HS-27A (cell line): ENCODE data around the gene IQSEC1.
"Not testable (repeated sequence)": the region's sequence is repeated elsewhere in the genome, so short reads cannot be mapped to it uniquely, and the experiment has no call there.

Experiments used
- DNase-seq: peaks from one replicate; pipeline ENCODE4 v3.0.0-alpha.2; 2012; ENCODE audit warnings: low read depth, missing footprints

Gene IQSEC1

DNA sequence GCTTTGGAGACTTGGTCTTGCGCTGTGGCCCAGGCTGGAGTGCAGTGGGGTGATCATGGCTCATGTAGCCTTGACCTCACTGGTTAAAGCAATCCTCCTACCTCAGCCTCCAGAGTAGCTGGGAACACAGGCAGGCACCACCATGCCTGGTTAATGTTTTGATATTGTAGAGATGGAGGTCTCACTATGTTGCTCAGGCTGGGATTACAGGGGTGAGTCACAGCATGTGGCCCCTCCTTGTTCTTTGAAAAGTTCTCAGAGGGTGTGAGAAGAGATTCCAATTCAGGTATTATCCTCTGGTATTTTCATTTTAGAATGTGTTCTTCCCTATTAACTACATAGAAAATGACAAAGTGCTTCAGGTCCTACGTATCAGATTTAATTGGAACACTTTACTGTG is 180.0 kb downstream of the IQSEC1 start:
- no peak for DNase-seq

- DNase-seq, result no peak
Measured at GRCh38 chr3:12892840-12893189, 180.4 kb downstream of the IQSEC1 start.

DNA sequence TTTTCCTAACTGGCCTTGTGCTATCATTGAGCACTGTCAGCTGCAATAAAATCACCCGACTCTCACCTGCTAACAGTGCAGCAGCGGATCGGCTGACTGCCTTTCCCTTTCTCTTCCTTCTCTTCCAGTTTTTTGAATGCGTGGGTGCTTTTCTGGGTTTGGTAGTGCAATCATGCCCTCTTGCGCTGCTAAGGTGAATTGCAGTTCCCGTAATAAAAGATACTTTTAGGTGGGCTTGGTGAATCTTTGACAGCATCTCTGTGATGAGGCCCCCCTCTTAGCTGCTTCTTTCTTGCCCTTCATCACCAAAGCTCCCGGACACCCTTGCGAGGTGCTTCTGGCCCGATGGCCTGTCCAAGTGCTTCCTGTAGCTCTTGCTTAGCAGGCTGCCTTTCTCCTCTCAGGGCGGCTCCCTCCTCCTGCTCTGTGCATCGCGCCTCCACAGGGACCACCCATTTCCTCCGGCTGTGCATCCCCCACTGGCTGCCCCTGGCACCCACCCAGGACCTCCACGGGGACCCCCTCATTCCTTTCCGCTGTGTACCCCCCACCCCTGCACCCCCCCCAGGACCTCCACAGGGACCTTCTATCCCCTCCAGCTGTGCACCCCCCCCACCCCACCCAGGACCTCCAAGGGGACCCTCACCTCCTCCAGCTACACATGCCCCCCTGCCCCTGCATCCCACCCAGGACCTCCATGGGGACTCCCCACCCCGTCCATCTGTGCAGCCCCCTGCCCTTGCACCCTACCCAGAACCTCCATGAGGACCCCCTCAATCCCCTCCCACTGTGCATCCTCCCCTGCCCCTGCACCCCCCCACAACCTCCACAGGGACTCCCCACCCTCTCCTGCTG is 181.0 kb downstream of the IQSEC1 start:
- DNase-seq, result peak; percentile 17

- no peak for DNase-seq
Measured at GRCh38 chr3:12891391-12891984, 181.7 kb downstream of the IQSEC1 start.

DNA sequence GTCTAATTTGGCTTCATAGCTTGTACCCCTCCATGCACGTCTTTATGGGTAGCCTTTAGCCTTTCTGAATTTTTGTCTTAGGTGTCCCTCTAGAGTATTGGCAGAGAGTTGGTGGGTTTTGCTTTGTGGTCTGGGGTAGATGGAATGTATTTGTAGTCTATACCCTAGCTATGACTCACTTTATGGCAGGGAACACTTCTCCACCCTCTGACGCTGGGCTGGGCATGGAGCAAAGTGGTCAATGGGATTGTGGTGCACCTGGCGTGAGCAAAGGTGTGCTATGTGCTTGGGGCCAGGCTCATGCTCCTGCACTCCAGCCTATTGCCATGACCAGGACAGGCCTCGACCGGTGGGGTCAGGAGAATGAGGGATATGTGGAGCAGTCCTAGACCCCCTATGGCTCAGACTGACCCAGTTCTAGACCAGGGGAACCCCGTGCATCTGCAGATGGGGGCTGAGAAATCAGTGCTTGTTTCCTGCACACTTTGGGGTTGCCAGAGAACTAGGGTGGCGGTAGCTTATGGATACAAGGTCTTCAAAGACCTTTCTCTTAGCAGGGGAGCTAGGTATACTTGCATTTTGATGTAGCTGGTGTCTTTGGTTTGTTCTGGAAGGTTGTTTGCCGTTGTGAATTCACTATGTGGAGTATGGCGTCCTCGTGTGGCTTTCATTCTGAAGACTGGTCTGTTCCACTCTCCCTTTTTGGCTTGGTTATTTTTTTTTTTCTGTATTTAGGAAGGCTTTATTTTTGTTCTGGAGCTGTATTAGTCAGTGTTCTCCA is 182.4 kb downstream of the IQSEC1 start:
- no peak for DNase-seq

DNA sequence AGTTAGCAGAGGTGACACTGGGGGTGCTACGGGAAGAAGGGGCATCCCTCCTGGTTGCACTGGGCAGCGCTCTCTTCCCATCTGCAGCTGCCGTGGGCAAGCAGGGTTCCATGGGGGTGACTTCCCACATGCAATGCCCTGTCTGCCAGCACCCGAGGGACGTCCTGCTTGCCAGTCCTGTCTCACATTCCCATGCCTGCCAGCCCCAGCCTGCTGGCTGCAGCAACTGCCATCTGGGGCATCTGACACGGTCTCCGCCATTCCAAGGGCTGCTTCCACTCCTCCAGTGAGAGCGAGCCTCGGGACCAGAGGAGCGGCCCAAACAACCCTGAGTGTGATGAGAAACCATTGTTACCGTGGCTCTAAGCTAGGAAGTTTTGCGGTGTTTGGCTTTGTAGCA is 186.5 kb downstream of the IQSEC1 start:
- no peak for DNase-seq

- DNase-seq, result no peak
Measured at GRCh38 chr3:12886106-12886679, 187.0 kb downstream of the IQSEC1 start.

DNA sequence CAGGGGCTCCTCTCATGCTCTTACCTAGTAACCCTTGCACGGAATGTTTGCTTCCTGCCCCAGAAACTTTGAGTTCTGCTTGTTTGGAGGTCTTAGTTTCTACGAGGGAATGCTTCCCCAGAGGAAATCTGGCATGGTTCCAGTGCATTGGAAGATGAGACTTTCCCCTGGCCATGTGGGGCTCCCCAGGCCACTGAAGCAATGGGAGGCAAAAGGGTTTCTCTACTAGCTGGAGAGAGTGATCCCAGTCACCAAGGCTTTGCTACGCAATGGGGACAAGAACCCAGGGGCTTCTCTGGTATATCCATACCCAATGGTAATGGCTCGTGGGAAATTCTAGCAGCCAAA is 187.7 kb downstream of the IQSEC1 start:
- no peak for DNase-seq

DNA sequence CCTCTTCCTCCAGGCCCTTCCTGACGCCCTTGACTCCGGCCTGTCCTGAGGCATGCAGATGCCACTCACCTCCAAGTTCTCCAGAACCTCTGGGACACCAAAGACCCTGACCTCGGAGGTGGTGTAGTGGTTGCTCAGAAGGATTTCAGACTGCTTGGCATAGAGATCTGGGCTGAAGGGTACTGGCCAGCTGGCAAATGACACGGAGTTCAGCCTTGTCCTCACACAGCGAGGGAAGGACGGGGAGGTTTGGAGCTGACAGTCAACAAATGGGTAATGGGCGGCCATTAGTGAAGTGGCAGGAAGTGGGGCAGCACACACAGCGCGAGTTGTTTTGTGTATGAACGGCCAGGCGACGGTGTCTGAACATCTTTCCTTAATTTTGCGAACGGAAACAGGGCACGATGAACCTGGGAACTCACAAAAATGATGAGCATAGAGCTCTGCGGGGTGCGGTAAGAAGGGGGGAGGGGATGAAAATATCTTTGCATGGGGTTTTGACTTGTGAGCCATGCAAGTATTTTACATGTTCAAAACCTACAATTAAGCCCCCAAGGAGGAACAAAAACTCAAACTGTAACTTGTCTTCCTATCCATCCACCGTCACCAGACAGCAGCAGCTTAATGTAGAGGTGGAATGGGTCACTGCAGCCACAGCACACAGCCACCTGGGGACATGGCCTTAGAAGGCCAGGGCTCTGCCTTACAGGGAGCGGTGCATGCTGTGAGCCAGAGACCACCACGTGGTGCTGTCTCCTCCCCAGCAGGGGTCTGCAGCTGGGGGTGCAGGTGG is 188.2 kb downstream of the IQSEC1 start:
- DNase-seq, result no peak

- DNase-seq, result no peak
Measured at GRCh38 chr3:12884186-12884680, 189.0 kb downstream of the IQSEC1 start.

DNA sequence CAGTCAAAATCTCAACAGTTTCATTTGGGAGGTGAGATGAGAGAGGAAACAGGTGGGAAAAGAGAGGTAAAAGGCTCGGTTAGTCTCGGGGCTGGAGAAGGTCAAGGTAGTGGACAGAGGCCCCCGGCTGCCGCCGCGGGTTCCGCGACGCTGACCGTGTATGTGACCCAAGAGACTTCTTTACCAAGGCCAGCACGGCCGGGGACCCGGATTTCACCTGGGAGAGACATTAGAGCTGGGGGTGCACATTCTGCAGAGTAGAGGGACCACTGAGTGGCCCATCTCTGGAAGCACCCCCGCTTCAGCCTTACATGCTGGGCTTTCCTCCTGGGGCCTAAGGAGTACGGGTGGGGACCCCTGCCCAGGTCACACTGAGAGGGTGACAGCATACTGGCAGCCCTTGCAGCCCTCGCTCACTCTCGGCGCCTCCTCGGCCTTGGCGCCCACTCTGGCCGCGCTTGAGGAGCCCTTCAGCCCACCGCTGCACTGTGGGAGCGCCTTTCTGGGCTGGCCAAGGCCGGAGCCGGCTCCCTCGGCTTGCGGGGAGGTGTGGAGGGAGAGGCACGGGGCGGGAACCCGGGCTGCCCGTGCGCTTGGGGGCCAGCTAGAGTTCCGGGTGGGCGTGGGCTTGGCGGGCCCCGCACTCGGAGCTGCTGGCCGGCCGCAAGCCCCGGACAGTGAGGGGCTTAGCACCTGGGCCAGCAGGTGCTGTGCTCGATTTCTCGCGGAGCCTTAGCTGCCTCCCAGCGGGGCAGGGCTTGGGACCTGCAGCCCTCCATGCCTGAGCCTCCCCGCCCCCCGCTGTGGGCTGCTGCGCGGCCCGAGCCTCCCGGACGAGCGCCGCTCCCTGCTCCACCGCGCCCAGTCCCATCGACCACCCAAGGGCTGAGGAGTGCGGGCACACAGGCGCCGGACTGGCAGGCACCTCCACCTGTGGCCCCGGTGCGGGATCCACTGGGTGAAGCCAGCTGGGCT is 190.6 kb downstream of the IQSEC1 start:
- no peak for DNase-seq

DNA sequence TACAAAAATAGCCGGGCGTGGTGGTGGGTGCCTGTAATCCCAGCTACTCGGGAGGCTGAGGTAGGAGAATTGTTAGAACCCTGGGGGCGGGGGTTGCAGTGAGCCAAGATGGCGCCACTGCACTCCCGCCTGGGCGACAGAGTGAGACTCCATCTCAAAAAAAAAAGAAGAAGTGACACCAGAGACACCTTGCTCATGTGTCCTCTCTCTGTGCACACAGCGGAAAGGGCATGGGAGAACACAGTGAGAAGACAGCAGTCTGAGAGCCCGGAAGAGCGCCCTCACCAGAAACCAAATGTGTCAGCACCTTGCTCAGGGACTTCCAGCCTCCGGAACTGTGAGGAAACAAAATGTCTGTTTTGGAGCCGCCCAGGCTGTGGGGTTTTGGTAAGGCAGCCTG is 191.4 kb downstream of the IQSEC1 start:
- DNase-seq, result not testable (repeated sequence)

DNA sequence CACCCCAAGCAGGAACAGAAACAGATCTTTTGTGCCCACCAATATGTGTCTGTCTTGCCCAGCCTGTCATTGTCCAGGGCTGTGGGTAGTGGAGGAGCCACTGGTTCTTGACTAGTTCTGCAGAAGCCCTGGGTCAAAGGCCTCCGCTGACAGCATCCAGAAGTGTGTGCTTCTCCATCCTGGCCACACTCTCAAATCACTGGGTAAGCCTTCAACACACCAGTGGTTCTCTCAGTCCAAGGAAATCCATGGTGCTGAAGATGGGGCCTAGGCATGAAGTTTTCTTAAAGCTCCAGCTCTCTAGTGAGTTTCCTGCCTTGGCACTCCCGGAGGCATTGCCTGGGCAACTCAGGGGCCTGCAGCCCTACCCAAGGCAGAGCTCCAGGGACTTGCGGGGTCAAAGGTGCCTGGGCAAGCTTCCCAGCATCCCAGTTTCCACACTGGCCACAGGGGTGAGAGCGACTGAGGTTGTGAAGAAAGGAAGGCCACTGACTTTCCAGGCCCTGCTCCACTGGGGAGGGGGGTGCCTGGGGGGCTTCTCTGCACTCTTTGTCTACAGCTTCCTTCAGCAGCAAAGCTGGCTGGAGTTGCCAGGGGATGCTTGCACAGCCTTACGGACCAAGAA is 193.9 kb downstream of the IQSEC1 start:
- DNase-seq, result no peak

DNA sequence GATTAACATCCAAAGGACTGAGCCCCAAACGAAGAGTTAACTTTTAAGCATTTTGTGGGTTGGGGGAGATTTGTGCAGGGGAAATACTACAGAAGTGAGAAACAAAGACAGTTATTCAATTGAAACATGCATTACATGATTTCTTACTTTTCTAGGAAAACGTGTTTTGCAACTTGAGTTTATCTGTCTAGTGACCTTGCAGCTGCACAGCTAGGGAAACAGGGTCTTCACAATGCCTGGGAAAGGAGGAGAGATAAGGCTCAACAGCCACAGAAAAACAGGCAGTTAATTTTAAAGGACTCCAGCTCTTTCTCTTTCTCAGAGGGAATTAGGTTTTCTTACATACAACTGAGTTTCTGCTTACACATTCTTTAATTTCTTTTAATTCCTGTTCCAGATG is 194.5 kb downstream of the IQSEC1 start:
- not testable (repeated sequence) for DNase-seq

DNA sequence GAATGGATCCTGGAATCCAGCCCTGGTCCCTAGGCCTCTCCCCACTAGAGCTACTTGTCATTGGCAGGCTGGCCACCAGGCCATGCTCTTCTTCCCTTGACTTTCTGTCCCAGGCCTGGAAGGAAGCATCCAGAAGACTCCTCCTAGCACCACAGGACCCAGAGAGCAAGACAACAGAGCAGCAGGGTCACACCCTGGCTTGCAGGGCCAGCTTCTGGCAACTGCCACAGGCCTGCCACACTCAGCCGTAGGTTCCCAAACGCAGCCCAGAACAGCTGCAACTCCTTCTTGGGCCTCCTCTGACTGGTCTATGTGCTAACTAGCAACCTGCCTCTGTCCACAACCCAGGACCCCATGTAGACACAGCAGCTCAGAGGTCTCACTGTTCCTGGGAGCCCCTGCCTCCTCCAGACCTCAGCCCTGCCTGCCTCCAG is 195.1 kb downstream of the IQSEC1 start:
- no peak for DNase-seq

- no peak for DNase-seq
Measured at GRCh38 chr3:12877040-12877439, 196.2 kb downstream of the IQSEC1 start.

DNA sequence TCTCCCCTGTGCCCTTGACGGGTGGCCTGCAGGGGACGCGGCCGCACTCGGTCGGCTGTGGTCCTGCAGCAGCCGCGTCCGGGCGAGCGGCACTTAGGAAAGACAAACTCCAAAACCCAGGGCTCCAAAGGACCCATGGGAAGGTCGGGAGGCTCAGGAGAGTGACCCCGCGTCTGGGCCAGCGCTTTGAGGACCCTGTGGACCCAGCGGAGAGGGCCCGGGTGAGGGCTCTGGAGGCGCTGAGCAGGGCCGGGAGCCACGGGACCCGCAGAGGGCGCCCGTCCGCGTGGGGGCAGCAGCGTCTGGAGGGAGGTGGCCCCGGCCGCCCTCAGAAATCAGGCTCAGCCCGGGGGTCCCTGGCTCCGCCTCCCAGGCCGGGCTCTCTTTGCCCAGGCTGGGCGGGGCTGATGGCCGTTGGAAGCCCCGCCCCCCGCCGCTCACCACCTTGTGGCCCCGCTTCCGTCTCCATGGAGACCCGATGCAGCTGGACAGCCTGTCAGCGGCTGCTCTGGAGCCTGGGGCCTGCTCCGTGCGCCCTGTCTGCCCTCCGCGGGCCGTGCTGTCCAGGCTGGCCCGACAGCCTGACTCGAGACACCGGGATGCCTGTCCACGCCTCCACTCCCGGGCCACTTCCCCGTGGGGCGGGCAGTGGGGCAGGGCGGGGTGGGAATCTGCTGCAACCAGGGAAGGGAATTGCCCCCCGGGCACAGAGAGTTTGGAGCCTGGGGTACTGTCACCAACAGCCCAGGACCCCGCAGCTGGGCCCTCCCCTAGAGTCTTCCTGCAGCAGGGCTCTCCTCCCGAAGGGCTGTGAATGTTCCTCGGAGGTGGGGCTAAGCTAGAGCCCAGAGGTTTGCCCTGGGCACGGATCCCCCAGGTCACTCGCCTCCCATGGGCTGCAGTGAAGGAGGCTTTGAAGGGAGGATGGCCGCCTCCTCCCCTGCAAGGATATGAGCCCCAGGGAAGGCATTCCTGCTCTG is 197.1 kb downstream of the IQSEC1 start:
- no peak for DNase-seq

DNA sequence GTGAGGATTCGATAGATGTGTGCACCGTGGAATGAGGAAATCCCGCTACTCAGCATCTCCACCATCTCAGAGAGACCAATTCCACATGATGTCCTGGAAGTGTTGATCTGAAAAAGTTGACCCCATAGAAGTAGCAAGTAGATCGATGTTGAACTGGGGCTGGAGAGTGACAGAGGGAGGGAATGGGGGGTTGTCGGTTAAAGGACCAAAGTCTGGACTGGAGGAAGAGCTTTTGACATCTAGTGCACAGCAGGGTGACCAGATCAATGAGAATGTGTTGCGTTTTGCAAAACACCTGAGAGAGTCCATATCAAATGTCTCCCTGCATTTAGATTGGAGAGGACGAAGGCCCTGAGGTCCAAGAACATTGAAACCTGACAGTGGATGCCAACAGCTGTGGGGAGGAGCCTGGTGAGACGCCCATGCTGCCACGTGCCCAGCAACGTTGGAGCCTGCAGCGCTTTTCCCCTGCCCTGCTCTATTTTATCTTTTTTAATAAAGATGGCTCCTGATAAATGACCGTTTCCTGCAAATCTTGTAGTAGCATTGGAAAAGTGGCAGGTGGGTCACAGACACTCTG is 201.7 kb downstream of the IQSEC1 start:
- DNase-seq, result no peak
